ENCODE results near the gene BAG3.

DNA sequence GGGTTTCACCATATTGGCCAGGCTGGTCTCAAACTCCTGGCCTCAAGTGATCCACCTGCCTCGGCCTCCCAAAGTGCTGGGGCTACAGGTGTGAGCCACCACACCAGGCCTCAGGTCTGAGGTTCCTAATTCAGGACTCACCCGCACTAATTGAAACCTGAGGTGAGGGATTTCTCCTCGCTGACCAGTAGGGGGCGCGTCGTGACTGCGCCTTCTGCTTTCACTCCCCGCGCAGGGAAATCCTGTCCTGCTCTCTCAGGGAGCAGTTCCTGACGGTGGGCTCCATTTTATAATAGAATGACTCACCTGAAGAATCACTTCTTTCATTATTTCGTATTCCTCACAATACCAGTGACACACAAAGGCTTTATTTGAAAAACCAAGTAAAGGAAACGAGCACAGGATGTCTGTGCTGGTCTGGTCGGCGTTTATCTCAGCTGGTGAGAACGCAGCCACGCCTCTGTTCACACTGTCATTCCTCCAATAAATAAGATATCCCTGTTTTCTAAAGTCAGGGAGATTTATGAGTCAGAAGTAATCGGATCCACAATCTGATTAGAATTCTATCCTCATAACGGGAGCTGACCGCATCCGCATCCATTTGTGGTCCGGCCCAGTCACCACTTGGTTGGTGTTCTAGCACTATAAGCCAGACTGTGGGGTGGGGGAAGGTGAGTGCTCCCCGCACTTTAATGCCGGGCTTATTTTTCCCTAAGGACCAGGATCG, 35.4 kb downstream of the BAG3 start:
- TF ChIP-seq, protein P1, sequence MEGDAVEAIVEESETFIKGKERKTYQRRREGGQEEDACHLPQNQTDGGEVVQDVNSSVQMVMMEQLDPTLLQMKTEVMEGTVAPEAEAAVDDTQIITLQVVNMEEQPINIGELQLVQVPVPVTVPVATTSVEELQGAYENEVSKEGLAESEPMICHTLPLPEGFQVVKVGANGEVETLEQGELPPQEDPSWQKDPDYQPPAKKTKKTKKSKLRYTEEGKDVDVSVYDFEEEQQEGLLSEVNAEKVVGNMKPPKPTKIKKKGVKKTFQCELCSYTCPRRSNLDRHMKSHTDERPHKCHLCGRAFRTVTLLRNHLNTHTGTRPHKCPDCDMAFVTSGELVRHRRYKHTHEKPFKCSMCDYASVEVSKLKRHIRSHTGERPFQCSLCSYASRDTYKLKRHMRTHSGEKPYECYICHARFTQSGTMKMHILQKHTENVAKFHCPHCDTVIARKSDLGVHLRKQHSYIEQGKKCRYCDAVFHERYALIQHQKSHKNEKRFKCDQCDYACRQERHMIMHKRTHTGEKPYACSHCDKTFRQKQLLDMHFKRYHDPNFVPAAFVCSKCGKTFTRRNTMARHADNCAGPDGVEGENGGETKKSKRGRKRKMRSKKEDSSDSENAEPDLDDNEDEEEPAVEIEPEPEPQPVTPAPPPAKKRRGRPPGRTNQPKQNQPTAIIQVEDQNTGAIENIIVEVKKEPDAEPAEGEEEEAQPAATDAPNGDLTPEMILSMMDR (conservative IDR thresholded peaks at IDR 0.05; ENCODE audit: low read length): peak; percentile 95
- TF ChIP-seq EZH2phosphoT487 (IDR thresholded peaks at IDR 0.05; ENCODE audit: borderline replicate concordance, low read depth, low read length): no peak
